Measurements from ENCODE around the gene KLF12.

Gene KLF12

DNA sequence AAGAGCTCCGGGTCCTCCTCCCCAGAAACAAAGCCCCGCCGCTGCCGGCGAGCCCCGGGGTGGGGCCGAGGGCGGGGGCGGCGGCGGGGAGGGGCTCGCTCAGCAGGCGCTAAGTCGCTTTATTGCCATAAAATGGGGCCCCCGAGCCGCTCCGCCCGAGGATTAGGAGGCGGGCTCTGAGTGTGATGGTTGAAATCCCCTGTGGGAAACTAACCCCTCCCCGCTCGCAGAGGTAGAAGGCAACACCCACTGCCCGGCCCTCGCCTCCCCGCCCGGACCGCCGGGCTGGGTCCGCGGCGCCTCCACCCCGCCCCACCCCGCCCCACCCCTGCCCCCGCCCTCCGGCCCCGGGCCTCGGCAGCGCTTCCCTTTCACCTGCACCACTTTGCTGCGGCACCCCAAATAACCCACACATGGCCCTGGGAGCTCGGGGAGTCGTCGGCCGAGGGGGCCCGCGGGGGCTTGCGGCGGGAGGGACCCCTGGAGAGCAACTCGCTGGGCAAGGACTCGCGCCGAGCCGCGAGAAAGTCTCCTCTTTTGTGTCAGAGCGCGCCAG lies at the start of gene KLF12:
Gene KLF12, minus strand, starts transcription at position 184 of the 556 bp plus-strand sequence.
- DNase-seq (ENCODE audit: low read depth in 2 of 2) = peak; percentile 81 to 92

DNA sequence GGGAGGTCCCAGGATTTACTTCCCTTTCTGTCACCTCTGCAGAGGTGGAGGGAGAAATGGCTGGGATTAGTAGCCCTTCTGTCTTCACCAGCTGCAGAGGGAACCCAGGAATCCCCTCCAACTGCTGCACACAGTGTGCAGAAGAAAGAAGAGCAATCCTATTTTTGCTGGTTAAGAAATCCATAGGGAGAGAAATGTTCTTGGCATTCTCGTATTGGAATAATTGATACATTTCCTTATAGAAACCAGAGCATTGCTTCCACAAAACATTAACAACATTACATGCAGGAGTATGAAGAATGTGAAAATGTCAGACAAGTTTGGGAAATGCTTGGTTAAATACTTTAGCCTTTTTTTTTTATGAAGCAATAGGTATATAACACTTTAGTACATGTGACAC lies 48.3 kb upstream of the KLF12 start:
- no peak for DNase-seq (ENCODE audit: low read depth in 2 of 2)

DNA sequence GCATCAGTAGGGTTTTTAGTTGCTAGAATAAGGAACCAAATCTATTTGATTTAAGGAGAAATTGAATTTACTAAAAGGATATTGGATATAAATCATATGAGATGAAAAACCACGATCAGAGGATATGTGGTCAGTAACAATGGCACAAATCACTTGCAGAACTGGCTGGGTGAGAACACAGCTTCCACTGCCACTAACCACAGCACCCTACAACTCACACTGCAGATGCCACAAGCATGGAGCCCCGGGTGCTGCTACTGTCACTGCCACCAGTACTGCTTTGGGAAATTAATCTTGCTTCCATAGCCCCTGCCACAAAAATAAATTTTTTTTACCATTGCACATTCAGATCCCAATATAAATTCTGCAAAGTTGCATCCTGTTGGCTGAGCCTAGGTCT lies 40.6 kb upstream of the KLF12 start:
- DNase-seq (ENCODE audit: low read depth in 2 of 2) = no peak

DNA sequence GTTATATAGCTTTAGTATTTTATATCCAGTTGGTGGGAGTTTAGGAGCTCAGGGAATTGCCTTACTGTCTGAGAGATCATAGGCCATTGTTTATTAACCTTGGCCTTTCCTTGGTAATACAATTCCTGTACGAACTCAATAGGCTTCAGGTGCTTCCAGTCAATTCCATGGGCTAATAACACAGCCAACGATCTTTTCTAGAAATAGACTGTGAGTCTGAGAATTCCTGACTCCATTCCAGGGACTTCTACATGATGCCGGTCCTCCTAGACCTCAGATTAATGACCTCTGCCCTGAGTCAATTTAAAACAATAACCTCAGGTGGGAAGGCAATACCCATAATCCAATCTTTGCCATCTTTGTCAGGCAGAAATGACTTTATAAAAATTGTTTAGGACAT lies 39.6 kb upstream of the KLF12 start:
- no peak for DNase-seq (ENCODE audit: low read depth in 2 of 2)

DNA sequence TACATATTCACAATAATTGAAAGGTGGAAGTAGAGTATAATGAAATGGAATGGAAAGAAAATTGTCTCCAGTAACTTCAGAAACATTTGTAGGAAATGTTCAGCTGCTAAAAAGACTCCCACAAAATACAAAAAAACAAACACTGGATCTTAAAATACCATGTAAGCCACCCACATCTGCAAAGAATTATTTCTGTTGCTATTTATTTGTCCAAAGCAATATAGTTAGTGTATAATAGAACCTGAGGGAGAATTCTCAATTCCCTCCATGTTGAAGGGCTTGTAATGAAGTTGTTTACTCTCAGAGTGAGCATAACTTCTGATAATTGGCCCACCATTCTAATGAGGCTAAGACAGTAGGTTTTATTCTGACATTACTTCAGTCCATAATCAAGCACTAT lies 37.4 kb upstream of the KLF12 start:
- no peak for DNase-seq (ENCODE audit: low read depth in 2 of 2)

DNA sequence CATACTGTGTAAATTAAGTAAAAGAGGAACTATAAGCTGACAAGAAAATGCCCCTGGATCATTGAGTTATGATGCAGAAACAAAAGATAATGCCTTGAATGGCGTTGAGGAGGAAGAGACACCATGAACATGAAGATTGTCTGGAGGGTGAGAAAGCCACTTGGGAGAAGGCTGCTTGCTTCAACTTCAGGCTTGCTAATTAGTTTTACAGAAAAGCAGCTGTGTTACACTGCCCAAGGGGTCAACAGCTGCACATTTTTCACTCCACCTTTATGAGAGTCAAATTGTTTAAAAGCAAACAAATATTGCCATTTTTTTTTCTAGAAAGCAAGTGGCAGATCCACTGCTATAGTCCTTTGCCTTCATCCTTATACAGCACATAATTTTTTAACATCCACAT lies 35.5 kb upstream of the KLF12 start:
- DNase-seq (ENCODE audit: low read depth in 2 of 2) = no peak

DNA sequence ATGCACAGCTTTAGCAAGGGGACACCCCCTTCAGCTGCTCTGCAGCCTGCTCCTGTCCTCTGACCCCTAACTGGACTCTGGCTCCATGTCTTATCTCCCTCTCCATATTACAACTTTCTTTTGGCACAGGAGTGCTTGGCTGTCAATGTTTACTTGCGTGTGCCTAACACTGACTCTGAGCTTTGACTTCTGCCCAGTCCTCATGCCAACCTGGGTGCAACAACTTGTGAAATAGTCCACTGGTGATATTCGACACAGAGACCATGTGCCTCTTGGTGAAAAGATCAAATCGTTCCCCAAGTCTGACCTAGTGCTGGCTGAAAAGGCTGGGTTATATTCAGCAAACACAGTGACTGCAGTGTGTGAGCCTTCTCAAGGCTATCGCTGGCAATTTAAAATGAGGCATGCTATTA lies 34.1 kb upstream of the KLF12 start:
- DNase-seq (ENCODE audit: low read depth in 2 of 2) = no peak

DNA sequence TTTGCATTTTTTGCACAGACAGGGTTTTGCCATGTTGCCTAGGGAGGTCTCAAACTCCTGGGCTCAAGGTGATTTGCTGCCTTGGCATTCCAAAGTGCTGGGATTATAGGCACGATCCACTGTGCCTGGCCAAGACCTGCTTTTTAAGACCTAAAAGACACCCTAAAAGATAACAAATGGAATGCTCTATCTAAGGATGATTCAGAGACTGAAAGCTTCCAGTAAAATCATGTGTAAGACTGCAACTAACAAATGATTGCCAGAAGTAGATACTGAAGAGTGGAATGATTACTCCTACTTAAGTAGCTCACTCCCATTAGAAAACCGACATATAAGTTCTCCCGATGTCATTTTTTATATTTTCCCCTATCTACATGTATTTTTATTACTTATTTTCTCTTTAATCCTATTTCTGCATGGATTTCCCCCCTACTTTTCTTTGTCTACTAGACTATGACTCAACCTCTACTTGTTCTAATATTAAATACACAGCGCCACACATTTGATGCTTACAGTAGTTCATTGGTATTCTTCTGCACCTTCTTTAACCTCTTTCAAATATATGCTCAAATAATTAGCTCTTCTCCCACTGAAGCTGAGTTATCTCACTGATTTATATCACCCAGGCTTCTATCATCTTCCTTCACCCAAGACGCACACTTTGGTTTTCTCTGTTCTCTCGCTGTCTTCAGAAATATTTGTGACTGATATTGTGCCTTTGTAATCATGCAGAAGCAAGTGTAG lies 32.2 kb upstream of the KLF12 start:
- no peak for DNase-seq (ENCODE audit: low read depth in 2 of 2)

DNA sequence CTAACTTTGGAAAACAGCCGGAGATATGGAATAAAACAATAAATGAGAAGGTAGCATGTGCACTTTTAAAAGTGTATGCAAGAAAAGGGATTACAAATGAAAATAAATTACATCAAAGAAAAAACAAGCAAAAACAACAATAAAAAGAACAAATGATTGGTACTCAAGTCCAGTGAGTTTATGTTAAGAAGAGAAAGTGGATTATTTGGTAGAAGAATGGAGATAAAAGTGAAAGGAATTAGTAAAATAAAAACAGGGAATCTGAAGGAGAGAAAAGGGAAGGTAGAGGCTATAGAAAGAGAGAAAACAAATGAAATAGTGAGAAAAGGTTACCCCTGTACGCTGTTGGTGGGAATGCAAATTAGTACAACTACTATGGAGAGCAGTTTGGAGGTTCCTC lies 28.6 kb upstream of the KLF12 start:
- DNase-seq (ENCODE audit: low read depth in 2 of 2) = no peak

DNA sequence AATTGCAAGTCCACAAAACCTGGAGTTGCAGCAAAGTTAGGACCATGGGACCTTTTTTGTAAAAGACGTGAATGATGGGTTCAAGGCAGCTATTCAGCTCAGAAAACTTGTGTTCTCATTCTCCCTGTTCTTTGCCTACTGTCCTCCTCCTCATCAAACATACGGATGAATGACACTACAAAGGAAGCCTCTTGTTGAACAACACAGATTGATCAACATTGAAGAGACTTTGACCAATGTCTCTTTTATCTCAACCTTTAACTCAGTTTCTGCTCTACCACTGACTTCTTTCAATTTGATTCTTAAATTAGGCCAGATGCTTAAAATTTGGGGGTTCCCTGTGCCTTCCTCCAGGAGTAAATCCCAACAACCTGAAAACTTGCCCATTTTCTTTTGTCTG lies 27.9 kb upstream of the KLF12 start:
- no peak for DNase-seq (ENCODE audit: low read depth in 2 of 2)

DNA sequence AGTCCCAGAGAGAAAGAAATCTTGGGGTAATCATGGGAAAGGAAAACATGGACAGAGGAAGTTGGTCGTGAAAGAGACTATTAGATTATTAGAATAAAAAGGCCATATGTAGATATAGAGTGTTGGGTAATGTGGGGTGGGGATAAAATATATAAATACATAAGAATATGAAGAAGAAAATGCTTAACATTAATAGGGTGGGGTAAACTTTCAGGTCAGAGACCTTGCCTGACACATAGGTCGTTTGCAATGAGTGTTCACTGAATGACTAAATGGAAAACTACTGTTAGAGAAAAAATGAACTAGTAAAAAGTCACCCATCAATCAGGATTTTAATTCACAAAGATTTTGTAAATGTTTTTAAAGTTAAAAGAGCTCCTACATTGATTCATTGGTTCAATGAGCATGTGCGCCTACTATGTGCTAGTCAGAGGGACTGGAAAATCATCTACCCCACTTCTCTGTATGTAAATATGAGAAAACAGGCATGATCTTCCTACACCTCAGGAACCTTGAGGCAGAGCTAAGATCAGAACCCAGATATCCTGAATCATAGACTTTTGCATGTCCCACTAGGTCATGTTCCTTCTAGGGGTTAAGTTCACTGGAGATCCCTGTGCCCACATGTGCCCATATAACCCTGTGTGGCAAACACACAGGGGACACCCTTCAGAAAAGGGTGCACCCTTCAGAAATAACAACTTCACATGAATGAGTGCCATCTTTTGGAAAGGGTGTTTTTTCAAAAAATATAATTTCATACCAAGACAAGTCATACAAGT lies 24.6 kb upstream of the KLF12 start:
- no peak for DNase-seq (ENCODE audit: low read depth in 2 of 2)

DNA sequence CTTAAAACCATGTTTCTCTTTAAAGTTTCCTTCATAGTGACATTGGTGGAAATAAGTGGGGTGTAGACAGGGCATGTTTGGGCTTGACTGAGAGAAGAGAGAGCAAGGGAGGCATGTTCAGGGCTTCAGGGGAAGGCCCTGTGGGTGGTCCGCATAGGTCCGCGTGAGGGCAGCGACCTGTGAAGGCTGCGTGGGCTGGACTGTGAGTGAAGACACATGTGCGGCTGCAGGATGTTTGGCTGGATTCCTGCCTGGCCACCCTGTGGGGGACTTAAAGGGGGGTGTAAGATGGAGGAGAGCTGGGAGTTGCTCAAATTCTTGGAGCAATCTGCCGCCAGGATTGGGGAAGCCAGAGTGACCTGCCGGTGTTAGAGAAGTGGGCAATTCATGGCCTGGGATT lies 23.8 kb upstream of the KLF12 start:
- no peak for DNase-seq (ENCODE audit: low read depth in 2 of 2)

DNA sequence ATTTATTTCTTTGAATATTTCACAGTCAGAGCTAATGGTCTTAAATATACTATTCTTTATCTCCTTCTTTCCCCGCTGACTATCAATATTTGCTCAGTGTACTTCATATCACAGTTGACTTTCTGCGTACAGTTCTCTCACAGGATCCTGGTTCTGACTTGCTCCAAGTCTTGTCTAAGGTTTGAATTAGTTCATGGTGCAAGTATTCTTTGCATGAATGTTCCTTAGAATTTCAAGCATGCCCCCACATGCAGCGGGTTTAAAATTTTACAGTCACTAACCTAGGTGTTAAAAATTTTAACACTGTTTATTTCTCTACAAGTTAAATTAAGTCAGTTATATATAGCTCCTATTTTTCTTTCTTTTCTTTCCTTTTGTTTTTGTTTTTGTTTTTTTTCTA lies 20.8 kb upstream of the KLF12 start:
- DNase-seq (ENCODE audit: low read depth in 2 of 2) = no peak

DNA sequence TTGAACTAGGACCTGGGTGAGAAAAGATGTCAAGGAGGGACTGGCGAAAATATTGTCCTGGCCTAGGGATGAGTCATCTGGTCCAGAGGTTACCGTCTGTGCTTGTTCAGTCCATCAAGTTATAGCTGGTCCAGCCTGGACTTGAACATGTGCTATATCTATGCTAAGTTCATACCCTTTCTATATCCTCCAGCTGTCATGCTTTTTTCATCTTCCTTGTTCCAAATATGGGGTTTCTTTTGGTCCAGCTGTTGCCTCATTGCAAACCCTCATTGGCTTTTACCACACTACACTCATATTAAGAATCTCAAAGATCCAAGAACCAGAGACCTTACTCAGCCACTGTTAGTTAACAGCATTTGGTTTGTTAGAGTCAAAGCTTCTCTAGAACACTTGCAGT lies 19.1 kb upstream of the KLF12 start:
- DNase-seq (ENCODE audit: low read depth in 2 of 2) = no peak

DNA sequence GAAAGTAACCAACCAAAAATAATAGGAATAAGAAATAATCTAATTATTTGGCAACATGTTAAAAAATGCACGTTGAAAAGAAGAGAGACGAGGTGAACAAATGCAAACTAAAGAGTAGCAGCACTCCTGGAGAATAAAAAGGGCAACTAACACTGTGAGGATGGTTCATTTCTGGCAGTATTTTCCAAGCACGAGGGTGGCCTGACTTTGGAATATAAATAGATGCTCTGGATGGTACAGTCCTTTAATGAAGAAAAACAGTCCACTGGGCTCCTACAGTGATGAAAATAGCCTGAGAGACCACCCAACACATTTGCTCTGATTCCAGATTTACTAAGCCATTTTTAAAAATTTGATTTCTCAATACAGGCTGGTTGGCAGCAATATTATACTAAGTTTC lies 17.7 kb upstream of the KLF12 start:
- DNase-seq (ENCODE audit: low read depth in 2 of 2) = no peak

DNA sequence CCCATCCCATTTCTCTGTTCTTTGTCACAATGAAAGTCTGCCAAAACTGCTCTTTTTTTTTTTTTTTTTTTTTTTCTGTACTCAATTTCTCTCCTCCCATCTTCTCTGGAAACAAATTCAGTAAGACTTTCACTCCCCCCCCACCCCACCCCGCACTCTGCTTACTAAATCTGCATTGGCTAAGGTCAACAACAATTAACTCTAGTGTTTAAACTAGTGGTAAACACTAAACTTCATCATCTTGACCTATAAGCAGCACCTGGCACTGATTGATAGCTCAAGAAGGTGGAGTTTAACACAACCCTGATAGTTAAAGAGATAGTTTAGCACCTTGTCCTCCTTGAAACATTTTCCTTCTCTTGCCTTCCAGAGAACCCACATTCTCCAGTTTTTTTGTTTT lies 14.1 kb upstream of the KLF12 start:
- DNase-seq (ENCODE audit: low read depth in 2 of 2) = no peak

DNA sequence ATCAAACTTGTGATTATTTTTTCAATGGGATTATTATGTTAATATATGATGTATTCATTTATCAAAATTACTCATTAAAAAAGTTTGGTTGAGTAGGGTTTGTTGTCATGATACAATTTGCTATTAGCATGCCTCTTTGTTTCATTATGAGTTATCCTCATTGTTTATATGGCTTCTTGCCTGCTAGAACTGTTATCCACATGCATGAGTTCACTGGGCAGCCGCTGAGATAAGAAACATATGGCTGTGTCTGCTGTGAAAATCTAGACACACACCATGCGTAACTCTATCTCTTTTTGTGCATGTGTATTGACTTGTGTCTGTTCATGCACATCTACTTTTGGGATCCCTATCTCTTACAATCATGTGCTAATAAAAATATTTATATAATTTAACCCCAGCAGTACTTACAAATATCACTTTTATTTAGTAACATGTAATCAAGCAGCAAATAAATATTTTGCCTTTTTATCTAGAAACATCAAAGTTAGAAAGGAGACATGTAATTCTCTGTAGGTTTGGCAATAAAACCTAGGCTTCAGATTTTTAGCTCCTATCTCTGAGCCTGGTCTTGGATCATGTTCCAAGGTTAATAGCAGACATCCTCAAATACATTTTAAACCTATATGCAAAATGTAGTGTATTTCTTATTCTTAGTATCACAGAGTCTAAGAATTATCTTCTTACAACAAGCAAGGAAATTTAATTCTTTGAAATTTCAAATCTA lies 11.2 kb upstream of the KLF12 start:
- no peak for DNase-seq (ENCODE audit: low read depth in 2 of 2)

DNA sequence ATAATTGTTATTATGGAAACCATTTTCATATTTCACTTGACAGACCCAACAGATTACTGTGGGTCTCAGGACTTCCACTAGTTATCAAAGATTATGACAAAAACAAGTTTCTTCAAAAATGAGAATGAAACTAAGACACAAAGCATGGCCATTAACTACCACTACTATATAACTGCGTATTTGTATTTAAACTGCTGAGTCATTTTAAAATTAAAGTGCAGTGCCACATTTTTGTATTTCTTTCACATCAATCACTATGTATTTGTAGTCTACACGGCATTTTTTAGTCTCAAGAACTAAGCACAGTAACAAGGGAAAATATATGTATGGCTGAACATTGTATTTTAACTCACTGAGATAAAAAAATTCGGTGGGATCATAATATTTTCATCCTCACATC lies 10.1 kb upstream of the KLF12 start:
- no peak for DNase-seq (ENCODE audit: low read depth in 2 of 2)

DNA sequence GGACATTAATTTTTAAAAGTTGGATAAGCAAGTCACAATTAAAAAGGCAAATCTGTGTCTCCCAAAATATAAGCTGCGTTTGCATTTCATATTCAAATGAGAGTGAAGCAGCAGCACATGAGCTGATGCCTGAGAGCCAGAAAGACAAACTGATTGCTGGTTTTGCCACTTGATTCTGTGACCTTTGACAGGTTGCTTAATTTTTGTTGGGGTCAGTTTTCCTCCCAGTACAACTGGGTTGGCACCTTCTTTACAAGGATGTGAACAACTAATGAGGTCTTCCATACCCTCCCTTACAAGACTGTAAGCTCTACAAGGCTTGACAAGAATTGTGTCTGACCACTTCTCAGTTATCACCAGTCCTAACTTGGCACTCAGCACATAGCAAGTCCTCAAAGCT lies 8.1 kb upstream of the KLF12 start:
- no peak for DNase-seq (ENCODE audit: low read depth in 2 of 2)

DNA sequence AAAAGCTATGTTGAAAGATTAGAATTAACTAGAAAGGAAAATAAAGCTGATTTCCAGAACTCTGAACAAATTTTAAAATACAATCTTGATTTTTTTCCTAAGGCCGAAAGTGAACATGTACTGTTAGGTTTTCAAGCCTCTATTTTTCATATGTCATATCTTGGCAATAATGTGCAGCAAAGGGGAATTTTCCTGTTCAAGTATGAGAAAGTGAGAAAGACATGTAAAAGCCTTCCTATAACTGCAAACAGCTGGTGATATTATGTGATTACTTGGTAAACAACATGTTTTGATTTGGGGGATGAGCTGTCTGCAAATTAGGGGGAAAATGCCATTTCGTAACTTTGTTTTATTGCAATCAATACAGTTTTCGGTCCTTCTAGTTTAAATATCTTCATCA lies 4.0 kb upstream of the KLF12 start:
- no peak for DNase-seq (ENCODE audit: low read depth in 2 of 2)

DNA sequence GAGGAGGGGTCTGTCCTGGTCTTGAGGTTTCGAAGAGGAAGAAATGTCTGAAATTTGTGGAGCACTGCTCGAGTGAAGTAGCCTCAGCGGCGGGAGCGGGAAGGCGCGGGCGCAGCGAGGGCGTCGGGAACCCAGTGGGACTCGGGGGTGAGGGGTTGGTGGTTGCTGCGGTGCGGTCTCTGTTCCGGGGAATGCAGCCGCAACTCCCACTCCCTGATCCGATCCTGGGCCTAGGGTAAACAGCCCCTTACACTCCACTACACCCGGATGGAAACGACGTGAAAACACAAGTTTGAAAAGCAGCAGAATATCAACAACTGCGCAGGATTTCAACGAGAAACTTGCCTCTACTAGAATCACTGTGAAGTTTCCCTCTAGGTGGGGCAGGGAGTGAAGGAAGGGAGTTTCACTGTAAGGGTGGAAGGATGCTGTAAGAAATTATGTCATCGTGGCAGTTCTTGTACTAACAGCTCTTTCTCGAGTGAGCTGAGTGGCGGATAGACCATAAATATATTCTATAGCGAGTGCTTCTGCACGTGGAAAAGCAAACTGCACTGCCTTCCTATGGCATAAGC lies 2.0 kb upstream of the KLF12 start:
- peak; percentile 4 to 30 for DNase-seq (ENCODE audit: low read depth in 2 of 2)
